Peyer's patch (tissue), 4 donors: Measurements from ENCODE around the gene MYO3B.

Experiments
- CTCF ChIP-seq, 6 experiments: fragments of 450-650 bp in 4 of 6; fragments of 200-600 bp in 2 of 6; sonication (generic) in 1 of 6; IDR thresholded peaks; one replicate each; pipeline ENCODE4 v1.5.1; 2017 to 2019; ENCODE audit warnings: antibody characterized with exemption in 6 of 6, mild to moderate bottlenecking in 3 of 6, moderate library complexity in 1 of 6
- POLR2A ChIP-seq, 2 donors: fragments of 450-650 bp; IDR thresholded peaks; one replicate each; pipeline ENCODE4 v1.5.1; 2017; ENCODE audit warnings: antibody characterized with exemption in 2 of 2, mild to moderate bottlenecking in 2 of 2, moderate library complexity in 2 of 2

DNA sequence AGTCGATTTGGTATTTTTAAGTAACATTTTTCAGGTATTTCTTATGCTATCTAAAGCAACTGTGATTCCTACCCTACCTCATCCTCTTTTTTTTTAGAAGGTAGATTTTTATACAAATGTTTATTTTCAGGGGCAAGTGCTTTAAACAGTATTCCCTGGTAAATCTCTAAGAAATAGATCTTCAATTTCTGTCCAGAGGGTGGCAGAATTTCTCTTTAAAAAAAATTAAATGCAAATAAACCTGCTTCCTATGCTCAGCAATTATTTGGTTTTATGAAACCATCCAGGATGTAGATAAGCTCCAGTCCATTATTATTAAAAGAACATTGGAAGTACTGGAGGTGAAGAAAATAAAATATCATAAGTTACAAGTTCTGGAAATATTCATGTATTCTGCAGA lies 191.9 kb downstream of the MYO3B start:
- TF ChIP-seq CTCF (IDR thresholded peaks at IDR 0.05) (peak in 2 of 6 experiments; percentile 33 to 35), POLR2A (IDR thresholded peaks at IDR 0.05) (no peak)
